Effector memory CD8-positive, alpha-beta T cell (primary cell): ENCODE data around the gene GNG11.

ENCODE experiments used
- ATAC-seq: fragments of 150-1000 bp; cut with Tn5 transposase; replicated peaks from 2 replicates; pipeline ENCODE4 v1.10.0; 2021; ENCODE audit warnings: mild to moderate bottlenecking, moderate library complexity
- DNase-seq, 3 experiments: peaks; one replicate each; pipeline ENCODE4 v3.0.0; 2021
- H3K27ac Mint-ChIP-seq, 2 donors: one replicate each; pipeline ENCODE4 v1.8.0; 2022; ENCODE audit warnings: mild to moderate bottlenecking in 2 of 2, mixed read lengths in 2 of 2, moderate library complexity in 2 of 2
- H3K27me3 Mint-ChIP-seq, 2 donors: one replicate each; pipeline ENCODE4 v1.8.0; 2022; ENCODE audit warnings: mixed read lengths in 2 of 2
- H3K36me3 Mint-ChIP-seq: one replicate; pipeline ENCODE4 v1.8.0; 2022; ENCODE audit warnings: mild to moderate bottlenecking, moderate library complexity, mixed read lengths; ENCODE audit not compliant: insufficient read depth
- H3K4me1 Mint-ChIP-seq, 2 donors: one replicate each; pipeline ENCODE4 v1.8.0; 2022; ENCODE audit warnings: low read depth in 2 of 2, mixed read lengths in 2 of 2
- H3K4me3 Mint-ChIP-seq, 2 donors: one replicate each; pipeline ENCODE4 v1.8.0; 2022; ENCODE audit warnings: mild to moderate bottlenecking in 2 of 2, mixed read lengths in 2 of 2, moderate library complexity in 2 of 2
- H3K9me3 Mint-ChIP-seq, 2 donors: one replicate each; pipeline ENCODE4 v1.8.0; 2022; ENCODE audit warnings: mixed read lengths in 2 of 2

The GNG11 gene

GRCh38 chr7:93944673-93945072, 23.1 kb downstream of the GNG11 start:
- H3K27me3 Mint-ChIP-seq, result peaks cover 0 to 9% of the 10 kb centered on the region in 2 donors
- no peak for DNase-seq
- H3K4me3 Mint-ChIP-seq, result no peak overlapping the region
- no peak overlapping the region for H3K27ac Mint-ChIP-seq
- no peaks in the 10 kb centered on the region for H3K4me1 Mint-ChIP-seq
- no peak for ATAC-seq
- H3K36me3 Mint-ChIP-seq, result no peaks in the 10 kb centered on the region
- H3K9me3 Mint-ChIP-seq, result no peaks in the 10 kb centered on the region

DNA sequence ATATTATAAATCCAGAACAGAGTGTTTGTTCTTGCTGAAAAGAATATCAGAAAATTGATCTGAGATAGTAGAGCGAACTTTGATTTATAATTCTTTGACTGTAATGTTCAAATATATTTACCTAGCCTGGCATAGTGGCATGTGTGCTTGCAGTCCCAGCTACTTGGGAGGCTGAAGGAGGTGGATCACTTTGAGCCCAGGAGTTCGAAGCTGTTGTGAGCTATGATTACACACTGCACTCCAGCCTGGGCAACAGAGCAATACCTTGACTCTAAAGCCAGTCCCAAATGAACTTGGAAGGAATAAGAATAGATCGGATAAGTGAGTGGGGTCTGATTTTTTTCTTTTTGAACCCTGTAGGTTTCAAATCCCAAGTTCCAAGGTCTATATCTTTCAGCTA, 23.5 kb downstream of the GNG11 start:
- H3K4me1 Mint-ChIP-seq, result no peaks in the 10 kb centered on the region
- no peaks in the 10 kb centered on the region for H3K36me3 Mint-ChIP-seq
- H3K27me3 Mint-ChIP-seq, result peaks cover 0 to 9% of the 10 kb centered on the region in 2 donors
- H3K4me3 Mint-ChIP-seq, result no peak overlapping the region
- H3K27ac Mint-ChIP-seq, result no peak overlapping the region
- ATAC-seq, result no peak
- H3K9me3 Mint-ChIP-seq, result no peaks in the 10 kb centered on the region
- DNase-seq, result no peak

GRCh38 chr7:93945756-93946535, 24.4 kb downstream of the GNG11 start:
- Mint-ChIP-seq H3K27ac (no peak overlapping the region), H3K27me3 (peaks cover 0 to 9% of the 10 kb centered on the region in 2 donors), H3K9me3 (no peaks in the 10 kb centered on the region), H3K4me3 (no peak overlapping the region), H3K36me3 (no peaks in the 10 kb centered on the region), H3K4me1 (no peaks in the 10 kb centered on the region)
- ATAC-seq (no peak), DNase-seq (no peak)

DNA sequence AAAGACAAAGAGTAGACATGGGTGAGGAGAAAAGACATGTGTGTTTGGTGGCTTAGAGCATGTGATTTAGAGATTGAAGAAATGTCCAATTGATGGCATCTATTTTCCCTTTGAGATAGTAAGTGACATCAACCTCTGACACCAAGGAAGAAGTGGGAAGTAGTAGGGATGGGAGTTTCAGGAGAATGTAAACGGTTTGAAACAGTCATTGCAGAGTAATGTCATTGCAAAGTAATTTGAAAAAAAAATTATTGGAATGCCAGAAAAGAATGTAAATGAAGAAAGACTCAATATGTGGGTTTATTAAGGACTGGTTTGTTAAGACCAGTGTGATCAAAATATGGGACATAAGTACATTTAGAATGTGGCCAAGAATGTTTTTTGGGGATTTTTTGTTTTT, 26.6 kb downstream of the GNG11 start:
- Mint-ChIP-seq H3K36me3 (no peaks in the 10 kb centered on the region), H3K27me3 (peaks cover 0 to 9% of the 10 kb centered on the region in 2 donors), H3K4me3 (no peak overlapping the region), H3K9me3 (no peaks in the 10 kb centered on the region), H3K4me1 (no peaks in the 10 kb centered on the region), H3K27ac (no peak overlapping the region)
- DNase-seq (no peak), ATAC-seq (no peak)

GRCh38 chr7:93948873-93949272, 27.3 kb downstream of the GNG11 start:
- no peak for ATAC-seq
- Mint-ChIP-seq H3K36me3 (no peaks in the 10 kb centered on the region), H3K4me1 (no peaks in the 10 kb centered on the region), H3K4me3 (no peak overlapping the region), H3K27me3 (peaks cover 0 to 5% of the 10 kb centered on the region in 2 donors), H3K9me3 (no peaks in the 10 kb centered on the region), H3K27ac (no peak overlapping the region)
- no peak for DNase-seq

DNA sequence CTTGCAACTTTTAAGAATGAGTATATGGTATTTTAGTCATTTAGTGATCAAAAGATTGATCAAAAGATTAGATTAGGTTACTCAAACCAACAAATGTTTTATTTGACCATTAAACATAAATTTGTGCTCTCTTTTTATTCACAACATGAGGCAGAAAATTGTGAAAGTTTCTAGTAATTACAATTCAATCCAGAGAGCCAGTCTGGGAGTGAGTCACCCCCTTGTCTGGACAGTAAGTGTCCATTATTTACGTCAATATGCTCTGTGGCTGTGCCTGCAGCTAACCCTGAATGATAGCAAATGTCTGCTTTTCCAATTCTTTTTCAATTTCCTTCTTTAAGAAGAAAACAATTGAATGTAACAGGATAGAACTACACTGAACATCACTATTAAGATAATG, 27.9 kb downstream of the GNG11 start:
- H3K27ac Mint-ChIP-seq, result no peak overlapping the region
- no peak for ATAC-seq
- no peak for DNase-seq
- H3K4me3 Mint-ChIP-seq, result no peak overlapping the region
- H3K36me3 Mint-ChIP-seq, result no peaks in the 10 kb centered on the region
- H3K27me3 Mint-ChIP-seq, result no peaks in the 10 kb centered on the region
- H3K9me3 Mint-ChIP-seq, result no peaks in the 10 kb centered on the region
- H3K4me1 Mint-ChIP-seq, result no peaks in the 10 kb centered on the region

GRCh38 chr7:93955304-93955703, 33.8 kb downstream of the GNG11 start:
- no peak for DNase-seq
- H3K36me3 Mint-ChIP-seq, result no peaks in the 10 kb centered on the region

DNA sequence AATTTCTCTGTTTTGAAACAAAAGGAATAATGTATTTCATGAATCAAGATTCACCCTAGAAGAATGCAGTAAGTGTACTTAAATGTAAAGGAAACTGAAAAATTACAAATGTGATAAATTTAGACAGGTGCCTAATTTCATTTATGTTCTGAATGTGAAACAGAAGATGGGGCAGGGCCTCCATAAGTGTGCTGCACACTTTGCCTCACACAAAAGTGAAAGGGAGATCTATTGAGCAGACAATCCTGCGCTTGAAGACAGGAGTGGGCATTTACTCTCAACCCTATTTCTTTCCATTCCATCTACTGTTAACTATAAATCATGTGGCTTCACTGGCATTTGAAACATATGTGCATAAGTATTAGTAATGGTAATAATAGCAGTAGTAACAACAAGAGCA, 36.2 kb downstream of the GNG11 start:
- no peak overlapping the region for H3K4me3 Mint-ChIP-seq
- ATAC-seq (no peak), DNase-seq (no peak)
- H3K4me1 Mint-ChIP-seq, result no peaks in the 10 kb centered on the region
- no peak overlapping the region for H3K27ac Mint-ChIP-seq
- no peaks in the 10 kb centered on the region for H3K9me3 Mint-ChIP-seq
- H3K36me3 Mint-ChIP-seq, result no peaks in the 10 kb centered on the region
- no peaks in the 10 kb centered on the region for H3K27me3 Mint-ChIP-seq

More at GRCh38 chr7:93955304-93955703, 33.8 kb downstream of the GNG11 start:
- Mint-ChIP-seq H3K27me3 (no peaks in the 10 kb centered on the region), H3K4me3 (no peak overlapping the region), H3K27ac (no peak overlapping the region), H3K9me3 (no peaks in the 10 kb centered on the region), H3K4me1 (no peaks in the 10 kb centered on the region)
- ATAC-seq, result no peak

DNA sequence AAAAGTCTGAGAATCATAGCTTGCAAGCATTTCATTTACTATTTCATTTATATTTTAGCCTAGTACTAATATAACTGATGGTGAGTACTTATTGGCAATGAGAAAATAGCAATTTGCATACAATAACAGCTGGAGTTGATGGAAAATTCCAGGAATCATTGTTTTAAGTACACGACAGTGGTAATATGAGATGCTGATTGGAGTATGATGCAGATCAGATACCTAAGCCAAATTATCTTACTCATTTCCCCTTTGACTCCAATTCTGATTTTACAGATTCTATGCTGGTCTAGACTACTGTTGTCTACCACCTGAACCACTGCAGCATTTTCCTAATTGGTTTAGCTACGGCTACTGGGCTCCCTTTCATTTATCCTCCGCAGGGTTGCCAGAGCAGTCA, 36.7 kb downstream of the GNG11 start:
- Mint-ChIP-seq H3K27ac (no peak overlapping the region), H3K4me3 (no peak overlapping the region), H3K4me1 (no peaks in the 10 kb centered on the region), H3K27me3 (no peaks in the 10 kb centered on the region), H3K9me3 (no peaks in the 10 kb centered on the region), H3K36me3 (no peaks in the 10 kb centered on the region)
- DNase-seq (no peak), ATAC-seq (no peak)

GRCh38 chr7:93958651-93959050, 37.1 kb downstream of the GNG11 start:
- Mint-ChIP-seq H3K4me3 (no peak overlapping the region), H3K36me3 (no peaks in the 10 kb centered on the region), H3K4me1 (no peaks in the 10 kb centered on the region), H3K27me3 (no peaks in the 10 kb centered on the region), H3K27ac (no peak overlapping the region), H3K9me3 (no peaks in the 10 kb centered on the region)
- ATAC-seq (no peak), DNase-seq (no peak)

GRCh38 chr7:93960986-93961385, 39.5 kb downstream of the GNG11 start:
- Mint-ChIP-seq H3K27ac (no peak overlapping the region), H3K9me3 (no peaks in the 10 kb centered on the region), H3K4me3 (no peak overlapping the region), H3K27me3 (no peaks in the 10 kb centered on the region), H3K4me1 (no peaks in the 10 kb centered on the region), H3K36me3 (no peaks in the 10 kb centered on the region)
- ATAC-seq (no peak), DNase-seq (no peak)

DNA sequence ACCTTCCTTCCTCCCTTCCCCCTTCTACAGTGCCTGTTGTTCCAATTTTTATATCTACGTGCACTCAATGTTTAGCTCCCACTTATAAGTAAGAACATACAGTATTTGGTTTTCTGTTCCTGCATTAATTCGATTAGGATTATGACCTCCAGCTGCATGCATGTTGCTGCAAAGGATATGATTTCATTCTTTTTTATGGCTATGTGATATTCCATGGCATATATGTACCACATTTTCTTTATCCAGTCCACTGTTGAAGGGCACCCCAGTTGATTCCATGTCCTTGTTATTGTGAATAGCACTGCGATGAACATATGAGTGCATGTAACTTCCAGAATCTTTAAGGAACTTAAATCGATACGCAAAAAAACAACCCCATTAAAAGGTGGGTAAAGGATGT, 42.7 kb downstream of the GNG11 start:
- Mint-ChIP-seq H3K9me3 (no peaks in the 10 kb centered on the region), H3K36me3 (no peaks in the 10 kb centered on the region), H3K27me3 (no peaks in the 10 kb centered on the region), H3K4me3 (no peak overlapping the region), H3K27ac (no peak overlapping the region), H3K4me1 (no peaks in the 10 kb centered on the region)
- ATAC-seq, result no peak
- no peak for DNase-seq

DNA sequence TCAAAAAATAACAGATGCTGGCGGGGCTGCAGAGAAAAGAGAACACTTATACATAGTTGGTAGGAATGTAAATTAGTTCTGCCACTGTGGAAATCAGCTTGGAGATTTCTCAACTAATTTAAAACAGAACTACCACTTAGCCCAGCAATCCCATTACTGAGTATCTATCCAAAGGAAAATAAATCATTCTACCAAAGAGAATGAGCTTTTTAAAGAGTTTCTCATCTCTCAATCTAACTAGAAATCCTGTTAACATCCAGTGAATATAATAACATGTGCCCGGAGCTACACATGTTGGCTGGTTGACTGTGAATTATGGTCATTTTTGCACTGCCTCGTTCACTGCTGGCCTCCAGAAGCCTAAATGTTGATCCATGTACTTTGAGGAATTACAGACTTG, 43.3 kb downstream of the GNG11 start:
- no peak for ATAC-seq
- no peaks in the 10 kb centered on the region for H3K9me3 Mint-ChIP-seq
- no peaks in the 10 kb centered on the region for H3K36me3 Mint-ChIP-seq
- DNase-seq, result no peak
- no peaks in the 10 kb centered on the region for H3K27me3 Mint-ChIP-seq
- H3K4me1 Mint-ChIP-seq, result no peaks in the 10 kb centered on the region
- no peak overlapping the region for H3K4me3 Mint-ChIP-seq
- no peak overlapping the region for H3K27ac Mint-ChIP-seq

DNA sequence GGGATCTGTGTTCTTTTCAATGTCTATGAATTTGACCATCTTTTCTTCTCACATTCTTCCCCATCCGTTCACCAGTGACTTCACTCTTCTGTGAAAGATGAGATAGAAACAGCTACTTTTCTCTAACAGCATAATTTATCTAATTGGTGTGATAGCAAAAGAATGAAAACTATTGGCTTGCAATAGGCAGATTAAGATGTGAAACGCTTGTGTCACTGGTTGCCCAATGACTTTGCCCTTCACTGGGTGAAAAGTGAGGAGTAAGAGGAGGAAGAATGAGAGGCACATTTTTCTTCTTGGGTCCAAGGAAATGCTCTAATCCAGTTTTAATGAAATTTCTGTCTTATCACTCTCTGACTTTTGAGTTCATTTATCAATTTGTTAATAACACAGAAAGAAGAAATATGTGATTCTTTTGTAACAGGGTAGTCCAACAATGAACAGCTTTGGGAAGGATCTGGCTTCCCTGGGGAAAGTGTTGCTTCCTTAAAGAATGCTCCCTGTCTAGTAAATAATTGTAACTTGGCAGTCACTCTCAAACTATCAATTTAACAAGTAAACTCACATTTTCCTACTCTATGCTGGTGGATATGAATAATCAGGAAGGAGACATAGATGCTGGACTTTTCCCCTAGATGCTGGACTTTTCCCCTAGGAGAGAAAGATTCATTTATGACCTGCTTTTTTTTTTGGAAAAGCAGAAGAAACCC, 47.5 kb downstream of the GNG11 start:
- H3K4me1 Mint-ChIP-seq, result no peaks in the 10 kb centered on the region
- no peaks in the 10 kb centered on the region for H3K36me3 Mint-ChIP-seq
- DNase-seq (no peak), ATAC-seq (no peak)
- H3K27ac Mint-ChIP-seq, result no peak overlapping the region
- H3K27me3 Mint-ChIP-seq, result no peaks in the 10 kb centered on the region
- H3K9me3 Mint-ChIP-seq, result no peaks in the 10 kb centered on the region
- no peak overlapping the region for H3K4me3 Mint-ChIP-seq
